ENCODE data around the gene ZNRF3. TPM values are rescaled to one million over a fixed set of nuclear protein-coding genes. Genes with fewer than 3 reads are reported as not detected.
A peak's percentile ranks its signal among the peaks of the same experiment; 100 is the strongest.

ZNRF3 gene
- total RNA-seq, 1 donor from 2014 or later: 4.1 TPM

GRCh38 chr22:28930357-28931007 lies 47.1 kb downstream of the ZNRF3 start:
- peaks cover 2% of the 10 kb centered on the region for H3K27me3 Mint-ChIP-seq (ENCODE audit: insufficient read depth, low read depth)
- peak; percentile 30 for DNase-seq (ENCODE audit: low spot score)
- peaks cover 26% of the 10 kb centered on the region for H3K36me3 Mint-ChIP-seq
- no peaks in the 10 kb centered on the region for H3K27me3 ChIP-seq
- peak overlapping the region; percentile 55 for H3K4me2 ChIP-seq
- H3K4me1 ChIP-seq: peaks cover 56% of the 10 kb centered on the region
- H3K4me3 Mint-ChIP-seq: no peak overlapping the region
- peaks cover 23% of the 10 kb centered on the region for H3F3A ChIP-seq (ENCODE audit: low read depth)
- H4K20me1 ChIP-seq (ENCODE audit: low read depth): peaks cover 25% of the 10 kb centered on the region
- no peaks in the 10 kb centered on the region for H3K36me3 ChIP-seq
- H3K27ac ChIP-seq: no peak overlapping the region
- no peak overlapping the region for H3K9ac ChIP-seq
- H3K4me1 Mint-ChIP-seq: peaks cover 84% of the 10 kb centered on the region
- peak overlapping the region; percentile 79 for H3K27ac Mint-ChIP-seq
- H3K9me3 ChIP-seq (ENCODE audit: low read depth): no peaks in the 10 kb centered on the region
- H3K9me3 Mint-ChIP-seq: no peaks in the 10 kb centered on the region
- H3K4me3 ChIP-seq: no peak overlapping the region
- H3K79me2 ChIP-seq (ENCODE audit: low read depth): peaks cover 91% of the 10 kb centered on the region
- TF ChIP-seq EZH2phosphoT487 (IDR thresholded peaks at IDR 0.05): no peak
- TF ChIP-seq EZH2 (IDR thresholded peaks at IDR 0.05): no peak
- no peak for TF ChIP-seq CTCF (IDR thresholded peaks at IDR 0.05)
- H2AFZ ChIP-seq (replicated peaks): no peak overlapping the region

GRCh38 chr22:28931844-28932567 lies 48.6 kb downstream of the ZNRF3 start:
- Histone ChIP-seq H3K27me3 (no peaks in the 10 kb centered on the region), H3K9me3 (ENCODE audit: low read depth) (no peaks in the 10 kb centered on the region), H2AFZ (replicated peaks) (no peak overlapping the region), H3K79me2 (ENCODE audit: low read depth) (peaks cover 90% of the 10 kb centered on the region), H3K4me1 (peaks cover 57% of the 10 kb centered on the region), H3K27ac (no peak overlapping the region), H4K20me1 (ENCODE audit: low read depth) (peaks cover 25% of the 10 kb centered on the region), H3K9ac (no peak overlapping the region), H3K36me3 (no peaks in the 10 kb centered on the region), H3F3A (ENCODE audit: low read depth) (peaks cover 23% of the 10 kb centered on the region), H3K4me3 (no peak overlapping the region), H3K4me2 (no peak overlapping the region)
- no peaks in the 10 kb centered on the region for H3K9me3 Mint-ChIP-seq
- peaks cover 91% of the 10 kb centered on the region for H3K4me1 Mint-ChIP-seq
- peak overlapping the region; percentile 8 for H3K27ac Mint-ChIP-seq
- H3K4me3 Mint-ChIP-seq: peak overlapping the region; percentile 27
- peaks cover 32% of the 10 kb centered on the region for H3K36me3 Mint-ChIP-seq
- H3K27me3 Mint-ChIP-seq (ENCODE audit: insufficient read depth, low read depth): peaks cover 2% of the 10 kb centered on the region
- TF ChIP-seq EZH2phosphoT487 (IDR thresholded peaks at IDR 0.05) (no peak), EZH2 (IDR thresholded peaks at IDR 0.05) (no peak), CTCF (IDR thresholded peaks at IDR 0.05) (no peak)
- DNase-seq (ENCODE audit: low spot score): no peak

GRCh38 chr22:28933321-28933720 lies 49.9 kb downstream of the ZNRF3 start:
- DNase-seq (ENCODE audit: low spot score): no peak
- no peaks in the 10 kb centered on the region for H3K36me3 ChIP-seq
- no peak overlapping the region for H3K4me3 Mint-ChIP-seq
- peaks cover 28% of the 10 kb centered on the region for H3K36me3 Mint-ChIP-seq
- H3K4me1 Mint-ChIP-seq: peaks cover 88% of the 10 kb centered on the region
- H3K4me3 ChIP-seq: no peak overlapping the region
- peaks cover 22% of the 10 kb centered on the region for H4K20me1 ChIP-seq (ENCODE audit: low read depth)
- TF ChIP-seq CTCF (IDR thresholded peaks at IDR 0.05) (no peak), EZH2phosphoT487 (IDR thresholded peaks at IDR 0.05) (no peak), EZH2 (IDR thresholded peaks at IDR 0.05) (no peak)
- peaks cover 52% of the 10 kb centered on the region for H3K4me1 ChIP-seq
- H3K4me2 ChIP-seq: no peak overlapping the region
- no peaks in the 10 kb centered on the region for H3K9me3 Mint-ChIP-seq
- no peak overlapping the region for H3K27ac ChIP-seq
- H3K27ac Mint-ChIP-seq: peak overlapping the region; percentile 8
- no peak overlapping the region for H2AFZ ChIP-seq (replicated peaks)
- H3K27me3 Mint-ChIP-seq (ENCODE audit: insufficient read depth, low read depth): no peaks in the 10 kb centered on the region
- no peak overlapping the region for H3K9ac ChIP-seq
- H3K9me3 ChIP-seq (ENCODE audit: low read depth): no peaks in the 10 kb centered on the region
- peaks cover 90% of the 10 kb centered on the region for H3K79me2 ChIP-seq (ENCODE audit: low read depth)
- no peaks in the 10 kb centered on the region for H3K27me3 ChIP-seq
- H3F3A ChIP-seq (ENCODE audit: low read depth): peaks cover 24% of the 10 kb centered on the region
